HCT116 (cell line): ENCODE data around the gene TARBP1. TPM values are rescaled to one million over a fixed set of nuclear protein-coding genes. Genes with fewer than 3 reads are reported as not detected.

Experiments used
- ATAC-seq: fragments of 200-7000 bp; cut with Tn5 transposase; 2 replicates; pipeline ENCODE4 v1.9.1; 2020; ENCODE audit warnings: mild to moderate bottlenecking, moderate library complexity
- BruUV-seq: library from RNA; stranded (reverse); fragments of 400-500 nt; replicated peaks from 2 replicates; lab custom pipeline; 2021; lab: Mats Ljungman, UMichigan
- CTCF ChIA-PET: fragments of 300-600 bp; sonication (Branson Sonifier 250); formaldehyde crosslinking; loops from one replicate; lab custom pipeline; 2021; ENCODE audit warnings: antibody characterized with exemption; lab: Charles Lee
- POLR2A ChIA-PET: fragments of 300-600, 350-600 bp; sonication (Branson Sonifier 250); formaldehyde crosslinking; loops from one replicate; lab custom pipeline; 2021; ENCODE audit warnings: antibody characterized with exemption; lab: Charles Lee
- RAD21 ChIA-PET, 2 experiments: fragments of 300-600 bp; sonication (Branson Sonifier 250); formaldehyde crosslinking; loops; one replicate each; lab custom pipeline; 2023; ENCODE audit warnings: low total read pairs in 2 of 2; ENCODE audit not compliant: uncharacterized antibody in 2 of 2, unreplicated experiment in 2 of 2, low non-redundant PET in 1 of 2; lab: Charles Lee
- DNase-seq: peaks from one replicate; pipeline ENCODE4 v3.0.0-alpha.2; 2010; ENCODE audit warnings: low read depth, low spot score
- H2AFZ ChIP-seq: fragments of 200-600 bp; shearing (Covaris generic), sonication (generic); 2 replicates; pipeline ENCODE4 v1.6.1; 2017; ENCODE audit warnings: low read depth, mixed run types, mixed read lengths, antibody characterized with exemption, low read length; ENCODE audit not compliant: poor library complexity, severe bottlenecking
- H3K27ac ChIP-seq: 2 replicates; pipeline ENCODE4 v1.5.1; 2012; ENCODE audit warnings: low read depth, low read length
- H3K27me3 ChIP-seq: fragments of 200-600 bp; sonication (generic); 2 replicates; pipeline ENCODE4 v1.6.1; 2016; ENCODE audit warnings: mixed run types, low read length, mixed read lengths; ENCODE audit not compliant: insufficient read depth
- H3K36me3 ChIP-seq, 2 experiments: fragments of 200-500 bp in 1 of 2; fragments of 200-600 bp in 1 of 2; sonication (Bioruptor generic) in 1 of 2; sonication (generic) in 1 of 2; 2 replicates each; pipeline versions ENCODE4 v1.5.1 to v1.6.1; 2014 to 2016; ENCODE audit warnings: low read length in 2 of 2, inconsistent platforms in 1 of 2, mixed read lengths in 1 of 2, mixed run types in 1 of 2; ENCODE audit not compliant: insufficient read depth in 2 of 2, control insufficient read depth in 1 of 2
- H3K4me1 ChIP-seq, 2 experiments: fragments of 200-600 bp in 1 of 2; sonication (generic) in 1 of 2; 2 replicates each; pipeline versions ENCODE4 v1.5.1 to v1.6.1; 2012 to 2017; ENCODE audit warnings: low read length in 2 of 2, inconsistent platforms in 1 of 2, mild to moderate bottlenecking in 1 of 2, mixed read lengths in 1 of 2, mixed run types in 1 of 2, moderate library complexity in 1 of 2; ENCODE audit not compliant: insufficient read depth in 2 of 2, control insufficient read depth in 1 of 2
- H3K4me2 ChIP-seq: fragments of 200-600 bp; sonication (generic); 2 replicates; pipeline ENCODE4 v1.6.1; 2017; ENCODE audit warnings: mixed run types, low read length, mixed read lengths
- H3K4me3 ChIP-seq, 2 experiments: fragments of 200-600 bp in 1 of 2; sonication (generic) in 1 of 2; replicated peaks in 1 of 2; 2 replicates each; pipeline ENCODE4 v1.5.1; 2011 to 2016; ENCODE audit warnings: low read length in 2 of 2, control low read depth in 1 of 2, low read depth in 1 of 2, mild to moderate bottlenecking in 1 of 2, mixed read lengths in 1 of 2, mixed run types in 1 of 2
- H3K79me2 ChIP-seq: fragments of 200-600 bp; sonication (generic); 2 replicates; pipeline ENCODE4 v1.6.1; 2017; ENCODE audit warnings: mild to moderate bottlenecking, mixed run types, low read length, moderate library complexity, mixed read lengths; ENCODE audit not compliant: insufficient read depth
- H3K9ac ChIP-seq: fragments of 200-600 bp; sonication (generic); 2 replicates; pipeline ENCODE4 v1.6.1; 2016; ENCODE audit warnings: low read length, mixed read lengths
- H3K9me2 ChIP-seq: fragments of 200-600 bp; sonication (generic), shearing (Covaris generic); 2 replicates; pipeline ENCODE4 v1.6.1; 2017; ENCODE audit warnings: mixed run types, mild to moderate bottlenecking, moderate library complexity; ENCODE audit not compliant: insufficient read depth
- H3K9me3 ChIP-seq, 2 experiments: fragments of 200-500 bp in 1 of 2; fragments of 200-600 bp in 1 of 2; sonication (Bioruptor generic) in 1 of 2; sonication (generic) in 1 of 2; 2 replicates each; pipeline ENCODE4 v1.6.1; 2014 to 2017; ENCODE audit warnings: low read length in 2 of 2, mixed read lengths in 2 of 2, inconsistent platforms in 1 of 2, low read depth in 1 of 2, mild to moderate bottlenecking in 1 of 2, mixed run types in 1 of 2, moderate library complexity in 1 of 2; ENCODE audit not compliant: control insufficient read depth in 1 of 2, insufficient read depth in 1 of 2
- H4K20me1 ChIP-seq: fragments of 200-600 bp; sonication (generic), shearing (Covaris generic); 2 replicates; pipeline ENCODE4 v1.6.1; 2017; ENCODE audit warnings: mixed run types, mild to moderate bottlenecking, moderate library complexity; ENCODE audit not compliant: insufficient read depth
- CBX3 ChIP-seq: IDR thresholded peaks from 2 replicates; pipeline ENCODE4 v1.6.1; 2012; ENCODE audit warnings: low read depth
- CEBPB ChIP-seq: IDR thresholded peaks from 2 replicates; pipeline ENCODE4 v1.6.1; 2012; ENCODE audit warnings: low read depth
- EGR1 ChIP-seq: IDR thresholded peaks from 2 replicates; pipeline ENCODE4 v1.6.1; 2012; ENCODE audit warnings: low read depth
- ELF1 ChIP-seq: IDR thresholded peaks from 2 replicates; pipeline ENCODE4 v1.6.1; 2012; ENCODE audit warnings: low read depth, borderline replicate concordance
- EZH2phosphoT487 ChIP-seq: fragments of 200-600 bp; IDR thresholded peaks from 2 replicates; pipeline ENCODE4 v1.6.1; 2018; ENCODE audit warnings: antibody characterized with exemption, borderline replicate concordance
- JUND ChIP-seq: IDR thresholded peaks from 2 replicates; pipeline ENCODE4 v1.6.1; 2012
- POLR2A ChIP-seq: IDR thresholded peaks from 2 replicates; pipeline ENCODE4 v1.7.0; 2011; ENCODE audit warnings: borderline replicate concordance; ENCODE audit not compliant: insufficient read depth, insufficient read length; ENCODE audit errors: extremely low read depth
- POLR2AphosphoS5 ChIP-seq: IDR thresholded peaks from 2 replicates; pipeline ENCODE4 v1.6.1; 2011; ENCODE audit warnings: mild to moderate bottlenecking, low read depth, low read length, moderate library complexity
- RAD21 ChIP-seq: IDR thresholded peaks from 2 replicates; pipeline ENCODE4 v1.6.1; 2012; ENCODE audit warnings: low read depth, mild to moderate bottlenecking
- SIN3A ChIP-seq: IDR thresholded peaks from 2 replicates; pipeline ENCODE4 v1.6.1; 2012; ENCODE audit warnings: low read depth
- SP1 ChIP-seq: IDR thresholded peaks from 2 replicates; pipeline ENCODE4 v1.6.1; 2012; ENCODE audit warnings: low read depth
- ZFX ChIP-seq: fragments of 450-650 bp; IDR thresholded peaks from 2 replicates; pipeline ENCODE4 v1.6.1; 2017
- intact Hi-C: fragments of 100-400 bp; cut with micrococcal nuclease; formaldehyde crosslinking; loops from 2 replicates; pipeline ENCODE4 v1.10.0; 2022
- total RNA-seq: library from RNA; stranded (reverse); gene quantifications from one replicate; pipeline ENCODE4 v1.2.1, GENCODE V29; 2021; ENCODE audit not compliant: unreplicated experiment
- TF ChIP-seq, protein P1 (sequence below): IDR thresholded peaks from 2 replicates; pipeline ENCODE4 v1.6.1; 2011; ENCODE audit warnings: mild to moderate bottlenecking, low read length, moderate library complexity; ENCODE audit not compliant: insufficient replicate concordance; ENCODE audit errors: extremely low read depth

Gene TARBP1
- total RNA-seq, 1 experiment from 2014 or later: 17.2 TPM

DNA sequence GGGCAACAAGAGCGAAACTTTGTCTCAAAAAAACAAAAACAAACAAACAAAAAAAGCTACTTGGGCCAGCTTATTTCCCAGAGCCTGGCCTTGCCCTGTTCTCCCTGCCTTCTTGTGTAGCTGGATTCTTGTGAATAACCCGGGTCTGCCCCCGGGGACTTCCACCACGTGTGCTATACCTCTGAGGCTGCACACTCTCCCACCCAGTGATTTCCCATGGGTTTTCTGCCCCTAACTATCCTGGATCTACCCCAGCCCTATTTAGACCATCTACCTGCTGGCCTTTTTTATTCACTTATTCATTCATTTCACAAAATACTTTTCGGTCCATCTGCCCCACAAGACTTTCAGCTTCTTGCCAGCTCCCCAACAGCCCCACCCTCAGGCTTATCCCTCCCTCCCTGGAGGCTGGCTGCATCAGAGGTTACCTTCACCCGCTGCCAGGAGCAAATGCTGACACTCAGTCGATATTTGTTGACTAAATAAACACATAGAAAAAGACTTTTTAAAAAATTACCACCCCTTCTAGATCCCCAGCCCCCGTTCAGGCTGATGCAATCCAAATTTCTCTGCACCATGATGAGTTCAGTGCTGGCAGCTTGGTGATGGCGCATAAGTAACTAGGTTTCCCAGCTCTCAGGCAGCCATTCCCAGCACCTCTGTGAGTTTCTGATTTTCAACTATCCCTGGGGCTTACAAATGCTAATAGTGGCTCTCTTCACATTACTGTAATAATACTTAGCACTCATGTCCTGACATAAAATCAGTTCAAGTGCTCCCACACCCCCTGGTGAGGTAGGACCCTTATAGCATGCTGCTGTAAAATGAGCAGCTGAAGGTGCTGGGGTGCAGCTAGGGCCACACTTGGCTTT is 30.7 kb upstream of the TARBP1 start:
- CTCF ChIA-PET: interaction anchor here (1.3 kb wide), 1 partner anchor 574 kb away, joined by 4 read pairs; no protein-coding TSS in a partner anchor
- no peak overlapping the region for H3K9ac ChIP-seq
- no peak overlapping the region for H3K4me2 ChIP-seq

More for the DNA sequence above, 30.7 kb upstream of the TARBP1 start:
- BruUV-seq: no TSS peak
- no peak for TF ChIP-seq CBX3
- no peak for TF ChIP-seq EZH2phosphoT487
- no peak for TF ChIP-seq SP1
- no peak for TF ChIP-seq ZFX
- TF ChIP-seq POLR2A: no peak
- no peak for TF ChIP-seq RAD21
- TF ChIP-seq POLR2AphosphoS5: no peak
- TF ChIP-seq CEBPB: no peak
- TF ChIP-seq SIN3A: no peak
- TF ChIP-seq, protein P1, sequence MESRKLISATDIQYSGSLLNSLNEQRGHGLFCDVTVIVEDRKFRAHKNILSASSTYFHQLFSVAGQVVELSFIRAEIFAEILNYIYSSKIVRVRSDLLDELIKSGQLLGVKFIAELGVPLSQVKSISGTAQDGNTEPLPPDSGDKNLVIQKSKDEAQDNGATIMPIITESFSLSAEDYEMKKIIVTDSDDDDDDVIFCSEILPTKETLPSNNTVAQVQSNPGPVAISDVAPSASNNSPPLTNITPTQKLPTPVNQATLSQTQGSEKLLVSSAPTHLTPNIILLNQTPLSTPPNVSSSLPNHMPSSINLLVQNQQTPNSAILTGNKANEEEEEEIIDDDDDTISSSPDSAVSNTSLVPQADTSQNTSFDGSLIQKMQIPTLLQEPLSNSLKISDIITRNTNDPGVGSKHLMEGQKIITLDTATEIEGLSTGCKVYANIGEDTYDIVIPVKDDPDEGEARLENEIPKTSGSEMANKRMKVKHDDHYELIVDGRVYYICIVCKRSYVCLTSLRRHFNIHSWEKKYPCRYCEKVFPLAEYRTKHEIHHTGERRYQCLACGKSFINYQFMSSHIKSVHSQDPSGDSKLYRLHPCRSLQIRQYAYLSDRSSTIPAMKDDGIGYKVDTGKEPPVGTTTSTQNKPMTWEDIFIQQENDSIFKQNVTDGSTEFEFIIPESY: no peak
- TF ChIP-seq JUND: no peak
- no peak for TF ChIP-seq EGR1
- no peak for TF ChIP-seq ELF1
- no peak for ATAC-seq
- Histone ChIP-seq H3K27me3 (no peaks in the 10 kb centered on the region), H3K4me1 (no peaks in the 10 kb centered on the region), H3K4me3 (no peak overlapping the region), H3K79me2 (no peaks in the 10 kb centered on the region), H3K9me3 (no peaks in the 10 kb centered on the region), H3K27ac (no peak overlapping the region), H2AFZ (peak overlapping the region; percentile 16), H3K36me3 (no peaks in the 10 kb centered on the region), H4K20me1 (no peaks in the 10 kb centered on the region), H3K9me2 (no peaks in the 10 kb centered on the region)
- ChIA-PET RAD21 (interaction anchor here in 1 of 2 experiments (1.2 kb wide), 1 partner anchor 11 kb away, joined by 4 read pairs; no protein-coding TSS in a partner anchor), POLR2A (no interaction called here)
- intact Hi-C loops: no loop called here
- no peak for DNase-seq
